Neural progenitor cell (in vitro differentiated cells): ENCODE measurements around the gene ETFBKMT. TPM values are rescaled to one million over a fixed set of nuclear protein-coding genes. Genes with fewer than 3 reads are reported as not detected.

ENCODE experiments used
- DNase-seq: peaks from one replicate; pipeline ENCODE4 v3.0.0-alpha.2; 2016; ENCODE audit warnings: low spot score
- H2AFZ ChIP-seq: fragments of 200-600 bp; sonication (generic); replicated peaks from 2 replicates; pipeline ENCODE4 v1.6.1; 2016; ENCODE audit warnings: antibody characterized with exemption
- H3F3A ChIP-seq: fragments of 200-600 bp; sonication (generic); 2 replicates; pipeline ENCODE4 v1.6.1; 2016; ENCODE audit warnings: antibody characterized with exemption, low read depth
- H3K27ac ChIP-seq: fragments of 200-600 bp; sonication (generic); 2 replicates; pipeline ENCODE4 v1.5.1; 2016; ENCODE audit warnings: mild to moderate bottlenecking
- H3K27me3 ChIP-seq: fragments of 200-600 bp; sonication (generic); 2 replicates; pipeline ENCODE4 v1.6.1; 2016; ENCODE audit warnings: mild to moderate bottlenecking, moderate library complexity
- H3K36me3 ChIP-seq: fragments of 200-600 bp; sonication (generic); 2 replicates; pipeline ENCODE4 v1.5.1; 2016
- H3K4me1 ChIP-seq: fragments of 200-600 bp; sonication (generic); 2 replicates; pipeline ENCODE4 v1.6.1; 2016; ENCODE audit warnings: mixed run types
- H3K4me2 ChIP-seq: fragments of 200-600 bp; sonication (generic); 2 replicates; pipeline ENCODE4 v1.6.1; 2016
- H3K4me3 ChIP-seq: fragments of 200-600 bp; sonication (generic); 2 replicates; pipeline ENCODE4 v1.5.1; 2016
- H3K79me2 ChIP-seq: fragments of 200-600 bp; sonication (generic); 2 replicates; pipeline ENCODE4 v1.6.1; 2016; ENCODE audit warnings: low read depth
- H3K9ac ChIP-seq: fragments of 200-600 bp; sonication (generic); 2 replicates; pipeline ENCODE4 v1.6.1; 2016
- H3K9me3 ChIP-seq: fragments of 200-600 bp; sonication (generic); 2 replicates; pipeline ENCODE4 v1.5.1; 2016; ENCODE audit warnings: low read depth
- H4K20me1 ChIP-seq: fragments of 200-600 bp; sonication (generic); 2 replicates; pipeline ENCODE4 v1.6.1; 2016; ENCODE audit warnings: low read depth
- H3K27ac Mint-ChIP-seq: 3 replicates; pipeline ENCODE4 v1.8.0; 2021; ENCODE audit warnings: mixed read lengths
- H3K27me3 Mint-ChIP-seq: 2 replicates; pipeline ENCODE4 v1.8.0; 2022; ENCODE audit warnings: low read depth, mild to moderate bottlenecking, inconsistent platforms, moderate library complexity, mixed read lengths; ENCODE audit not compliant: insufficient read depth
- H3K36me3 Mint-ChIP-seq: 3 replicates; pipeline ENCODE4 v1.8.0; 2021; ENCODE audit warnings: mixed read lengths
- H3K4me1 Mint-ChIP-seq: 3 replicates; pipeline ENCODE4 v1.8.0; 2021; ENCODE audit warnings: mixed read lengths
- H3K4me3 Mint-ChIP-seq: 3 replicates; pipeline ENCODE4 v1.8.0; 2021; ENCODE audit warnings: mild to moderate bottlenecking, moderate library complexity, mixed read lengths
- H3K9me3 Mint-ChIP-seq: 3 replicates; pipeline ENCODE4 v1.8.0; 2020; ENCODE audit warnings: mixed read lengths
- EZH2 ChIP-seq: fragments of 200-600 bp; sonication (generic); IDR thresholded peaks from 2 replicates; pipeline ENCODE4 v1.6.1; 2017; ENCODE audit warnings: antibody characterized with exemption, mild to moderate bottlenecking, moderate library complexity
- EZH2phosphoT487 ChIP-seq: fragments of 200-600 bp; sonication (generic); IDR thresholded peaks from 2 replicates; pipeline ENCODE4 v1.6.1; 2017; ENCODE audit warnings: antibody characterized with exemption
- total RNA-seq: library from RNA; depleted of rRNA; stranded (reverse); fragments of >200 nt; gene quantifications from 2 replicates; pipeline ENCODE4 v1.2.3, GENCODE V29; 2015; ENCODE audit warnings: low replicate concordance
- TF ChIP-seq, protein P1 (sequence below): fragments of 200-600 bp; sonication (generic); IDR thresholded peaks from 2 replicates; pipeline ENCODE4 v1.5.1; 2017; ENCODE audit warnings: antibody characterized with exemption, mild to moderate bottlenecking

ETFBKMT gene
- total RNA-seq, 1 donor from 2014 or later: 1.5 TPM

DNA sequence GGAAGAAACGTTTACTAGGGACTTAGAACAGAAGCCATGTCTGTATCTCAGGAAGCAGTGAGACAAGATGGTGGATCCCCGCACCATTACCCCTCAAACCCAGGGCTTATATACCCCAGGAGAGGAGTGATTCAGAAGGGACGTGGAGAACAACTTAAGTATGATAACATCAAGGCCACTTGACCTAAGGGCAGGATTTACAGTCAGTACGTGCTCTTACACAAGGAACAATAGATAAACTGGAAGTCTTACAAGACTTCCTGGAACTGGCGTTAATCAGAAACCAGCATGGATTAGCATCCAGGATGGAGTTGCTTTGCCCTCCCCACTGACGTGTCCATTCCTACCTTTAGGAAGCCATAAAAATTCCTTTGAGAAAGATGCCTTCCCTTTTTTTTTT, 8.6 kb upstream of the ETFBKMT start:
- Mint-ChIP-seq H3K4me1 (peaks cover 8% of the 10 kb centered on the region), H3K4me3 (no peak overlapping the region), H3K27me3 (no peaks in the 10 kb centered on the region), H3K27ac (peak overlapping the region; percentile 59), H3K9me3 (no peaks in the 10 kb centered on the region), H3K36me3 (no peaks in the 10 kb centered on the region)
- Histone ChIP-seq H2AFZ (no peak overlapping the region), H3K4me1 (no peaks in the 10 kb centered on the region), H3K9me3 (no peaks in the 10 kb centered on the region), H3K27ac (no peak overlapping the region), H3K9ac (no peak overlapping the region), H3K36me3 (no peaks in the 10 kb centered on the region), H3K79me2 (no peaks in the 10 kb centered on the region), H3K27me3 (no peaks in the 10 kb centered on the region), H4K20me1 (no peaks in the 10 kb centered on the region), H3F3A (no peaks in the 10 kb centered on the region), H3K4me2 (no peak overlapping the region), H3K4me3 (no peak overlapping the region)
- no peak for DNase-seq
- TF ChIP-seq EZH2phosphoT487: no peak
- TF ChIP-seq, protein P1, sequence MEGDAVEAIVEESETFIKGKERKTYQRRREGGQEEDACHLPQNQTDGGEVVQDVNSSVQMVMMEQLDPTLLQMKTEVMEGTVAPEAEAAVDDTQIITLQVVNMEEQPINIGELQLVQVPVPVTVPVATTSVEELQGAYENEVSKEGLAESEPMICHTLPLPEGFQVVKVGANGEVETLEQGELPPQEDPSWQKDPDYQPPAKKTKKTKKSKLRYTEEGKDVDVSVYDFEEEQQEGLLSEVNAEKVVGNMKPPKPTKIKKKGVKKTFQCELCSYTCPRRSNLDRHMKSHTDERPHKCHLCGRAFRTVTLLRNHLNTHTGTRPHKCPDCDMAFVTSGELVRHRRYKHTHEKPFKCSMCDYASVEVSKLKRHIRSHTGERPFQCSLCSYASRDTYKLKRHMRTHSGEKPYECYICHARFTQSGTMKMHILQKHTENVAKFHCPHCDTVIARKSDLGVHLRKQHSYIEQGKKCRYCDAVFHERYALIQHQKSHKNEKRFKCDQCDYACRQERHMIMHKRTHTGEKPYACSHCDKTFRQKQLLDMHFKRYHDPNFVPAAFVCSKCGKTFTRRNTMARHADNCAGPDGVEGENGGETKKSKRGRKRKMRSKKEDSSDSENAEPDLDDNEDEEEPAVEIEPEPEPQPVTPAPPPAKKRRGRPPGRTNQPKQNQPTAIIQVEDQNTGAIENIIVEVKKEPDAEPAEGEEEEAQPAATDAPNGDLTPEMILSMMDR: no peak
- TF ChIP-seq EZH2: no peak

DNA sequence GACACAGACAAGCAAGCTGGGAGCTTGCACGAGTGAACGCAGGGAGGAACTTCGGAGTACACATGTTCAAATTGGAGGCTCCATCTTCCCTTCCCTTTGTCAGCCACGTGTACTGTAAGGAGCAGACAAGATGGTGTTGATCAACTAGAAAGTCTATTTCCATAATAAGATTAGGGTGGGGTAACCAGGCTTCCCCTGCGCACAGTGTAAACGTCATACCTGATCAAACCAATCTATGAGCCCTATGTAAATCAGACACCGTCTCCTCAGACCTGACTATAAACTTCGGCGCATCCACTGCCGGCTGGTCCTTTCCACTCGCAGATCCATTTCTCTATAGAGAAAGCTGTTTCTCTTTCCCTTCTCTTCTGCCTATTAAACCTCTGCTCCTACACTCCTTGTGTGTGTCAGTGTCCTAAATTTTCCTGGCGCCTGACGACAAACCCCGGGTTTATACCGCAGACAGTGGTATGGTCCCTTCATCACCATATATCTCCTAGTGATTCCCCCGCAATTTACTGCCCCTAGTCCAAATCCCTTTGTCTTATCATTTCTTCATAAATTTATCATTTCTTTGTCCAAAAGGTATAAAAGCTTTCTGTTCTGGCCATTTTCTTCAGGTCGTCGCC, 7.5 kb upstream of the ETFBKMT start:
- H3K4me1 Mint-ChIP-seq: peaks cover 3% of the 10 kb centered on the region
- H3F3A ChIP-seq: no peaks in the 10 kb centered on the region
- peak overlapping the region; percentile 50 for H2AFZ ChIP-seq
- H3K9me3 ChIP-seq: no peaks in the 10 kb centered on the region
- no peaks in the 10 kb centered on the region for H3K36me3 ChIP-seq
- H3K27me3 Mint-ChIP-seq: no peaks in the 10 kb centered on the region
- DNase-seq: no peak
- TF ChIP-seq EZH2 (no peak), EZH2phosphoT487 (no peak)
- TF ChIP-seq, protein P1: no peak
- no peak overlapping the region for H3K27ac ChIP-seq
- no peak overlapping the region for H3K27ac Mint-ChIP-seq
- H3K9me3 Mint-ChIP-seq: no peaks in the 10 kb centered on the region
- H3K79me2 ChIP-seq: no peaks in the 10 kb centered on the region
- no peaks in the 10 kb centered on the region for H4K20me1 ChIP-seq
- H3K9ac ChIP-seq: no peak overlapping the region
- H3K4me1 ChIP-seq: no peaks in the 10 kb centered on the region
- H3K36me3 Mint-ChIP-seq: no peaks in the 10 kb centered on the region
- no peak overlapping the region for H3K4me2 ChIP-seq
- no peak overlapping the region for H3K4me3 Mint-ChIP-seq
- H3K4me3 ChIP-seq: no peak overlapping the region
- H3K27me3 ChIP-seq: no peaks in the 10 kb centered on the region

DNA sequence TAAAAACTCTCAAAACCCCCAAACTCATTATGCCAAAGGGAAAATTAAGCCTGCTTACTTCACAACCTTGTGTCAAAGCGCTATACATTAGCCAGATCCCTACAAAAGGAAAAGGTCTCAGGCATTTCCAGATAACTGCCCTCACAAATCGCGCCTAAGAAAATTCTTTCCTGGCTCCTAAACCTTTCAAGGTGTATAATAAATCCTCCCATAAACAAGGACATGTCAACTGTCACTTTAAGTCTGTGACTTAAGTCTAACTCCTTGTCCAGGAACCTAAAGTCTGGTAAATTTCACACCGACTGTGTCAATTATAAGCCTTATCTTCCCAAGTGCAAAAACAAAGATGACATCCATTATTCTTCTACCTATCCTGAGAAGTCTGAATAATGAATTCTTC, 4.3 kb upstream of the ETFBKMT start:
- H3K9me3 Mint-ChIP-seq: no peaks in the 10 kb centered on the region

More for the DNA sequence above, 4.3 kb upstream of the ETFBKMT start:
- TF ChIP-seq EZH2: no peak
- TF ChIP-seq, protein P1: no peak
- peaks cover 9% of the 10 kb centered on the region for H3K4me1 ChIP-seq
- H3K9me3 ChIP-seq: no peaks in the 10 kb centered on the region
- no peaks in the 10 kb centered on the region for H3K36me3 ChIP-seq
- no peaks in the 10 kb centered on the region for H4K20me1 ChIP-seq
- no peaks in the 10 kb centered on the region for H3K36me3 Mint-ChIP-seq
- no peaks in the 10 kb centered on the region for H3K27me3 ChIP-seq
- H3K4me3 ChIP-seq: no peak overlapping the region
- H3K4me3 Mint-ChIP-seq: no peak overlapping the region
- no peak overlapping the region for H3K4me2 ChIP-seq
- H2AFZ ChIP-seq: no peak overlapping the region
- H3F3A ChIP-seq: peaks cover 11% of the 10 kb centered on the region
- DNase-seq: no peak
- no peak overlapping the region for H3K27ac Mint-ChIP-seq
- no peak overlapping the region for H3K27ac ChIP-seq
- no peaks in the 10 kb centered on the region for H3K27me3 Mint-ChIP-seq
- peaks cover 4% of the 10 kb centered on the region for H3K4me1 Mint-ChIP-seq
- no peak overlapping the region for H3K9ac ChIP-seq
- H3K79me2 ChIP-seq: no peaks in the 10 kb centered on the region
